HepG2 (cell line): ENCODE data around the gene USP2. TPM values are rescaled to one million over a fixed set of nuclear protein-coding genes. Genes with fewer than 3 reads are reported as not detected.

Experiments
- ATAC-seq: fragments of 200-7000 bp; cut with Tn5 transposase; 3 replicates; pipeline ENCODE4 v1.9.1; 2020; ENCODE audit warnings: mild to moderate bottlenecking, moderate library complexity
- BruUV-seq: library from RNA; stranded (reverse); fragments of 400-500 nt; replicated peaks from 2 replicates; lab custom pipeline; 2021; lab: Mats Ljungman, UMichigan
- CTCF ChIA-PET: fragments of 300-600 bp; formaldehyde crosslinking; extraction: SDS; loops from one replicate; lab custom pipeline; 2021; ENCODE audit warnings: low total read pairs, inconsistent platforms, low intra/inter-chr PET ratio; lab: Yijun Ruan, JAX
- POLR2A ChIA-PET: fragments of 350-600 bp; sonication (Branson Sonifier 250); formaldehyde crosslinking; loops from one replicate; lab custom pipeline; 2020; ENCODE audit warnings: antibody characterized with exemption, inconsistent platforms; lab: Yijun Ruan, JAX
- DNase-seq: peaks from one replicate; pipeline ENCODE4 v3.0.0-alpha.2; 2015; ENCODE audit warnings: low spot score
- FAIRE-seq: peaks from 3 replicates; lab custom pipeline; 2011; peaks lifted over from hg19 to GRCh38; lab: Jason Lieb, UNC
- H2AFZ ChIP-seq: one replicate; pipeline ENCODE4 v1.6.1; 2011; ENCODE audit warnings: low read length, inconsistent platforms
- H3K27ac ChIP-seq: fragments of 300-600 bp; 3 replicates; pipeline ENCODE4 v1.8.0; 2011; ENCODE audit warnings: mixed run types, mild to moderate bottlenecking, mixed read lengths, low read length, inconsistent platforms; ENCODE audit not compliant: insufficient read depth; ENCODE audit errors: extremely low read length
- H3K27me3 ChIP-seq, 2 experiments: fragments of 200-600 bp in 1 of 2; 2 replicates in 1 of 2; 3 replicates in 1 of 2; pipeline versions ENCODE4 v1.6.0 to v1.8.0; 2011; ENCODE audit warnings: low read length in 2 of 2, mild to moderate bottlenecking in 2 of 2, moderate library complexity in 2 of 2, inconsistent platforms in 1 of 2; ENCODE audit not compliant: insufficient read depth in 2 of 2, control insufficient read depth in 1 of 2
- H3K36me3 ChIP-seq, 2 experiments: fragments of 200-600 bp in 1 of 2; replicated peaks in 1 of 2; 2 replicates in 1 of 2; 3 replicates in 1 of 2; pipeline versions ENCODE4 v1.5.1 to v1.8.0; 2011; ENCODE audit warnings: low read length in 2 of 2, inconsistent platforms in 1 of 2; ENCODE audit not compliant: insufficient read depth in 2 of 2, control insufficient read depth in 1 of 2
- H3K4me1 ChIP-seq: 2 replicates; pipeline ENCODE4 v1.5.1; 2012; ENCODE audit warnings: low read length, inconsistent platforms; ENCODE audit not compliant: insufficient read depth
- H3K4me2 ChIP-seq: 2 replicates; pipeline ENCODE4 v1.6.0; 2011; ENCODE audit warnings: low read depth, low read length, inconsistent platforms
- H3K4me3 ChIP-seq, 3 experiments: fragments of 200-600 bp in 1 of 3; sonication (generic), shearing (Covaris generic) in 1 of 3; replicated peaks in 1 of 3; 2 replicates each; pipeline ENCODE4 v1.5.1; 2011 to 2016; ENCODE audit warnings: low read length in 3 of 3, inconsistent platforms in 2 of 3, low read depth in 2 of 3, mild to moderate bottlenecking in 2 of 3, control low read depth in 1 of 3, mixed read lengths in 1 of 3; ENCODE audit not compliant: insufficient read depth in 1 of 3
- H3K79me2 ChIP-seq: one replicate; pipeline ENCODE4 v1.6.1; 2011; ENCODE audit warnings: low read length, inconsistent platforms; ENCODE audit not compliant: insufficient read depth
- H3K9ac ChIP-seq: 2 replicates; pipeline ENCODE4 v1.6.0; 2011; ENCODE audit warnings: mild to moderate bottlenecking, low read depth, low read length, inconsistent platforms; ENCODE audit not compliant: insufficient read depth
- H3K9me3 ChIP-seq: 2 replicates; pipeline ENCODE4 v1.5.1; 2012; ENCODE audit warnings: mild to moderate bottlenecking, low read length
- H4K20me1 ChIP-seq: 2 replicates; pipeline ENCODE4 v1.6.0; 2011; ENCODE audit warnings: inconsistent platforms, mild to moderate bottlenecking, low read length, moderate library complexity; ENCODE audit not compliant: insufficient read depth
- NFIC ChIP-seq: IDR thresholded peaks from 2 replicates; pipeline ENCODE4 v1.6.1; 2012; ENCODE audit warnings: mild to moderate bottlenecking, low read length, inconsistent platforms
- NR1H2 ChIP-seq: sonication (generic); formaldehyde crosslinking; IDR thresholded peaks from 2 replicates; pipeline ENCODE4 v1.8.1; 2022; ENCODE audit warnings: low read depth, missing genetic modification reagents, borderline replicate concordance
- ZIK1 ChIP-seq: sonication (generic); formaldehyde crosslinking; IDR thresholded peaks from 2 replicates; pipeline ENCODE4 v1.5.0; 2020; ENCODE audit warnings: mild to moderate bottlenecking, low read depth, missing genetic modification reagents, borderline replicate concordance
- ZKSCAN1 ChIP-seq: fragments of 150-350 bp; IDR thresholded peaks from 2 replicates; pipeline ENCODE4 v1.6.1; 2014; ENCODE audit warnings: low read length
- ZNF274 ChIP-seq: sonication (generic); formaldehyde crosslinking; IDR thresholded peaks from 2 replicates; pipeline ENCODE4 v1.5.1; 2020; ENCODE audit warnings: mild to moderate bottlenecking, missing genetic modification reagents
- ZNF430 ChIP-seq: sonication (generic); formaldehyde crosslinking; IDR thresholded peaks from 2 replicates; pipeline ENCODE4 v1.9.0; 2021; ENCODE audit warnings: mild to moderate bottlenecking, missing genetic modification reagents
- ZNF567 ChIP-seq: sonication (generic); formaldehyde crosslinking; IDR thresholded peaks from 2 replicates; pipeline ENCODE4 v1.8.1; 2023; ENCODE audit warnings: mild to moderate bottlenecking, missing genetic modification reagents, borderline replicate concordance
- WGBS: methylation state at CpG from one replicate; pipeline ENCODE4 v1.1.6; 2017; ENCODE audit warnings: low lambda C conversion rate; 5-methylcytosine and 5-hydroxymethylcytosine counted together
- in situ Hi-C: cut with HindIII; loops from 2 replicates; pipeline ENCODE4 v1.10.0; 2017; ENCODE audit warnings: low pct_unique_long_range_greater_than_20kb; ENCODE audit not compliant: extremely low pct_ligation_motif_present
- intact Hi-C: fragments of 100-400 bp; cut with micrococcal nuclease; formaldehyde crosslinking; loops from one replicate; pipeline ENCODE4 v1.10.0; 2022; ENCODE audit not compliant: unreplicated experiment
- polyA plus RNA-seq, 8 experiments: library from polyadenylated mRNA; depleted of rRNA in 3 of 8; stranded (reverse) in 7 of 8; unstranded in 1 of 8; fragments of >200 nt; fragmentation: Illumina TruSeq in 4 of 8; extraction: Trizol in 4 of 8; gene quantifications; 2 replicates each; pipeline versions ENCODE4 v1.2.1 to v1.2.3, GENCODE V29; 2011 to 2016; ENCODE audit warnings: low read depth in 4 of 8, missing spikeins in 1 of 8, mixed read lengths in 1 of 8; ENCODE audit not compliant: insufficient read depth in 1 of 8
- total RNA-seq, 5 experiments: library from RNA; depleted of rRNA; stranded (reverse); fragments of >200 nt; fragmentation: Illumina TruSeq; extraction: Trizol; gene quantifications; 2 replicates each; pipeline ENCODE4 v1.2.3, GENCODE V29; 2016; ENCODE audit warnings: low read depth in 1 of 5
- TF ChIP-seq, protein P1 (sequence below): sonication (generic); formaldehyde crosslinking; IDR thresholded peaks from 2 replicates; pipeline ENCODE4 v1.4.0; 2020; ENCODE audit warnings: missing genetic modification reagents
- TF ChIP-seq, protein P2 (sequence below): IDR thresholded peaks from 2 replicates; pipeline ENCODE4 v1.6.1; 2016; ENCODE audit warnings: missing genetic modification reagents, missing compliant biosample characterization

USP2 gene
- total and polyA plus RNA-seq, 2 of the 13 experiments (the other 11 are each of a cell fraction or from before 2014, with no cell fraction given): 2.5 to 6.0 TPM

DNA sequence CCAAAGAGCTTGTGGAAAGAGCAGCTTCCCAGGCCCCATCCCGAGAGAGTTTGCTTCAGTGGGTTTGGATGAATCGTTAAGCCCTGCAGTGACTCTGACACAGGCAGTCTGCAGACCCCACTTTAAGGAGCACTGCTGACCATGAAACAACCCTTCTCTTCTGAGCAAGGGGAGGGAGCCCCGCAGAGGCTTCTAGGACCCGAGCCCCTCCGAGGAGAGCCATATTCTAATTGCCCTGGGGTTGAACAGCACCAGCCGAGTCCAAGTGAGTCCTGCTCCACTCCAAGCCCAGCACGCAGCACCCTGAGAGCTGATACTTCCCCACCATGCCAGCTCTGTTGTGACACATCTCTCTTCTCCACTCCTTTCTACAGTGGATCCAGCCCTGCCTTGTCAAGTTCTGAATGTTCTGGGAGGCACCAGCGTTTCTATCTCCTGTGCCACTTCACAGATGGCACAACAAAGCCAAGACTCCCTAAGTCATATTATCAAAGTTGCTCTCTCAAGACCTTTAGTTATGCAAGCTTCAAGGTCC is 10.4 kb downstream of the USP2 start:
- DNase-seq (no peak), FAIRE-seq (no peak), ATAC-seq (no peak)
- Histone ChIP-seq H3K9ac (peak overlapping the region; percentile 51), H3K4me3 (peak overlapping the region in 1 of 3 experiments; percentile 47; a peak in 1 of 6 replicates), H2AFZ (no peak overlapping the region), H3K4me2 (peak overlapping the region; percentile 74), H3K36me3 (no peaks in the 10 kb centered on the region), H3K27me3 (no peaks in the 10 kb centered on the region), H3K27ac (peak overlapping the region; percentile 93), H3K4me1 (peaks cover 100% of the 10 kb centered on the region), H3K9me3 (no peaks in the 10 kb centered on the region), H3K79me2 (peaks cover 35% of the 10 kb centered on the region), H4K20me1 (no peaks in the 10 kb centered on the region)
- no TSS peak for BruUV-seq
- 80% methylated on average over 6 of the region's 8 CpGs for WGBS
- intact Hi-C loops: no loop called here
- in situ Hi-C loops: loop anchor here (5.0 kb wide), 1 partner anchor 34 kb away; no protein-coding TSS in a partner anchor
- CTCF ChIA-PET: interaction anchor here (1.0 to 1.6 kb wide), 2 partner anchors 31 to 33 kb away, joined by 3 to 5 read pairs; partner anchors contain the start of gene C1QTNF5
- POLR2A ChIA-PET: interaction anchor here (0.6 to 4.5 kb wide), 10 partner anchors 9 to 250 kb away, joined by 3 to 31 read pairs (median 6); partner anchors contain the start of genes C1QTNF5, CBL, HINFP and MCAM
- TF ChIP-seq NFIC: no peak
- no peak for TF ChIP-seq ZIK1 (CRISPR knock-in tag)
- no peak for TF ChIP-seq ZNF567 (CRISPR knock-in tag)
- TF ChIP-seq, protein P1, sequence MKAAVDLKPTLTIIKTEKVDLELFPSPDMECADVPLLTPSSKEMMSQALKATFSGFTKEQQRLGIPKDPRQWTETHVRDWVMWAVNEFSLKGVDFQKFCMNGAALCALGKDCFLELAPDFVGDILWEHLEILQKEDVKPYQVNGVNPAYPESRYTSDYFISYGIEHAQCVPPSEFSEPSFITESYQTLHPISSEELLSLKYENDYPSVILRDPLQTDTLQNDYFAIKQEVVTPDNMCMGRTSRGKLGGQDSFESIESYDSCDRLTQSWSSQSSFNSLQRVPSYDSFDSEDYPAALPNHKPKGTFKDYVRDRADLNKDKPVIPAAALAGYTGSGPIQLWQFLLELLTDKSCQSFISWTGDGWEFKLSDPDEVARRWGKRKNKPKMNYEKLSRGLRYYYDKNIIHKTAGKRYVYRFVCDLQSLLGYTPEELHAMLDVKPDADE: no peak
- no peak for TF ChIP-seq ZNF430 (CRISPR knock-in tag)
- TF ChIP-seq, protein P2, sequence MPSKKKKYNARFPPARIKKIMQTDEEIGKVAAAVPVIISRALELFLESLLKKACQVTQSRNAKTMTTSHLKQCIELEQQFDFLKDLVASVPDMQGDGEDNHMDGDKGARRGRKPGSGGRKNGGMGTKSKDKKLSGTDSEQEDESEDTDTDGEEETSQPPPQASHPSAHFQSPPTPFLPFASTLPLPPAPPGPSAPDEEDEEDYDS (CRISPR knock-in tag): no peak
- TF ChIP-seq NR1H2 (CRISPR knock-in tag): no peak
- no peak for TF ChIP-seq ZKSCAN1
- TF ChIP-seq ZNF274: no peak
